Endometrial microvascular endothelial cells (primary cell): ENCODE measurements around the gene CORO7. TPM values are rescaled to one million over a fixed set of nuclear protein-coding genes. Genes with fewer than 3 reads are reported as not detected.

Source experiments
- in situ Hi-C: cut with HindIII; loops from 2 replicates; pipeline ENCODE4 v1.10.0; 2017; ENCODE audit warnings: low sequenced_read_pairs, low pct_unique_long_range_greater_than_20kb; ENCODE audit errors: inconsistent ontology term
- total RNA-seq: library from RNA; depleted of rRNA; stranded (reverse); fragments of >200 nt; gene quantifications from one replicate; pipeline ENCODE4 v1.2.3, GENCODE V29; 2015; ENCODE audit errors: inconsistent ontology term

Gene CORO7
- total RNA-seq, 1 donor from 2014 or later, result 28.6 TPM

GRCh38 chr16:4319454-4320421 lies 96.7 kb downstream of the CORO7 start:
- in situ Hi-C loops, result no loop called here

- in situ Hi-C loops, result no loop called here
These were observed 97.4 kb downstream of the CORO7 start for GRCh38 chr16:4318967-4319366.

GRCh38 chr16:4318451-4318910 lies 97.9 kb downstream of the CORO7 start:
- in situ Hi-C loops, result no loop called here

GRCh38 chr16:4317532-4318450 lies 98.6 kb downstream of the CORO7 start:
- in situ Hi-C loops, result no loop called here

- in situ Hi-C loops, result no loop called here
These were observed 99.4 kb downstream of the CORO7 start for GRCh38 chr16:4316864-4317531.

GRCh38 chr16:4316108-4316863 lies 100.1 kb downstream of the CORO7 start:
- in situ Hi-C loops, result no loop called here

- in situ Hi-C loops, result no loop called here
These were observed 100.9 kb downstream of the CORO7 start, which contains the start of gene GLIS2 for GRCh38 chr16:4315186-4316107. Gene GLIS2, plus strand, starts transcription at chr16:4316067. Its CDS starts 16,214 bp downstream, at chr16:4332281.

GRCh38 chr16:4314532-4315185 lies 101.7 kb downstream of the CORO7 start:
- in situ Hi-C loops, result no loop called here

- in situ Hi-C loops, result no loop called here
These were observed 102.5 kb downstream of the CORO7 start for GRCh38 chr16:4313563-4314531.

- in situ Hi-C loops, result no loop called here
These were observed 106.5 kb downstream of the CORO7 start for GRCh38 chr16:4309833-4310266.

- in situ Hi-C loops, result no loop called here
These were observed 107.1 kb downstream of the CORO7 start for GRCh38 chr16:4309102-4309832.

- in situ Hi-C loops, result no loop called here
These were observed 109.0 kb downstream of the CORO7 start for GRCh38 chr16:4307215-4308037.

- in situ Hi-C loops, result no loop called here
These were observed 109.8 kb downstream of the CORO7 start for GRCh38 chr16:4306470-4307214.
